RWPE1 (cell line): ENCODE measurements around the gene PNMA8B.
"Not testable (repeated sequence)": the region's sequence is repeated elsewhere in the genome, so short reads cannot be mapped to it uniquely, and the experiment has no call there.

Experiments
- CTCF ChIA-PET: fragments of 350-600 bp; sonication (Branson Sonifier 250); formaldehyde crosslinking; extraction: SDS; loops from one replicate; lab custom pipeline; 2021; lab: Yijun Ruan, JAX
- POLR2A ChIA-PET: fragments of 400-600 bp; formaldehyde crosslinking; extraction: SDS; loops from one replicate; lab custom pipeline; 2020; ENCODE audit warnings: antibody characterized with exemption; ENCODE audit not compliant: low non-redundant PET; lab: Yijun Ruan, JAX
- DNase-seq: peaks from one replicate; pipeline ENCODE4 v3.0.0; 2012; ENCODE audit warnings: low spot score
- H3K27ac ChIP-seq: fragments of 450-650 bp; 2 replicates; pipeline ENCODE4 v1.5.1; 2017
- TF ChIP-seq, protein P1 (sequence below): fragments of 450-650 bp; conservative IDR thresholded peaks from 2 replicates; pipeline ENCODE4 v1.5.1; 2017; ENCODE audit warnings: low read depth, mild to moderate bottlenecking

Gene PNMA8B

DNA sequence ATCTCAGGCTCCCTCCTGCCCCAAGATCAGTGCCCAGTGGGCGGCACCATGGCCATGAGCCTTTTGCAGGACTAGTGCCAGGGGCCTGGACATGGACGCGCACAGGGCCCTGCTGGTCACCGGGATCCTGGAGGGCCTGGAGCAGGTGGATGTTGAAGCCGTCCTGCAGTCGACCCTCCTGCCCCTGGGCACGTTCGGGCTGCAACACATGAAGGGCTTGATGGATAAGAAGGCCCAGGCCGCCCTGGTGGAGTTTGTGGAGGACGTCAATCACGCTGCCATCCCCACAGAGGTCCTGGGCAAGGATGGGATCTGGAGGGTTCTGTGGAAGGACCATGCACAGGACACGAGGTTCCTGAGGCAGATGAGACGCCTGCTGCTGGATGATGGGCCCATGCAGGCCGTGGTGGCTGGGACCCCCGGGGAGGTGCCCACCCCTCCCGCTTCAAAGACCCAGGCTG, 38.0 kb upstream of the PNMA8B start:
- ChIA-PET POLR2A (no interaction called here), CTCF (no interaction called here)
- DNase-seq, result no peak
- TF ChIP-seq, protein P1, sequence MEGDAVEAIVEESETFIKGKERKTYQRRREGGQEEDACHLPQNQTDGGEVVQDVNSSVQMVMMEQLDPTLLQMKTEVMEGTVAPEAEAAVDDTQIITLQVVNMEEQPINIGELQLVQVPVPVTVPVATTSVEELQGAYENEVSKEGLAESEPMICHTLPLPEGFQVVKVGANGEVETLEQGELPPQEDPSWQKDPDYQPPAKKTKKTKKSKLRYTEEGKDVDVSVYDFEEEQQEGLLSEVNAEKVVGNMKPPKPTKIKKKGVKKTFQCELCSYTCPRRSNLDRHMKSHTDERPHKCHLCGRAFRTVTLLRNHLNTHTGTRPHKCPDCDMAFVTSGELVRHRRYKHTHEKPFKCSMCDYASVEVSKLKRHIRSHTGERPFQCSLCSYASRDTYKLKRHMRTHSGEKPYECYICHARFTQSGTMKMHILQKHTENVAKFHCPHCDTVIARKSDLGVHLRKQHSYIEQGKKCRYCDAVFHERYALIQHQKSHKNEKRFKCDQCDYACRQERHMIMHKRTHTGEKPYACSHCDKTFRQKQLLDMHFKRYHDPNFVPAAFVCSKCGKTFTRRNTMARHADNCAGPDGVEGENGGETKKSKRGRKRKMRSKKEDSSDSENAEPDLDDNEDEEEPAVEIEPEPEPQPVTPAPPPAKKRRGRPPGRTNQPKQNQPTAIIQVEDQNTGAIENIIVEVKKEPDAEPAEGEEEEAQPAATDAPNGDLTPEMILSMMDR, result no peak
- H3K27ac ChIP-seq, result no peak overlapping the region

DNA sequence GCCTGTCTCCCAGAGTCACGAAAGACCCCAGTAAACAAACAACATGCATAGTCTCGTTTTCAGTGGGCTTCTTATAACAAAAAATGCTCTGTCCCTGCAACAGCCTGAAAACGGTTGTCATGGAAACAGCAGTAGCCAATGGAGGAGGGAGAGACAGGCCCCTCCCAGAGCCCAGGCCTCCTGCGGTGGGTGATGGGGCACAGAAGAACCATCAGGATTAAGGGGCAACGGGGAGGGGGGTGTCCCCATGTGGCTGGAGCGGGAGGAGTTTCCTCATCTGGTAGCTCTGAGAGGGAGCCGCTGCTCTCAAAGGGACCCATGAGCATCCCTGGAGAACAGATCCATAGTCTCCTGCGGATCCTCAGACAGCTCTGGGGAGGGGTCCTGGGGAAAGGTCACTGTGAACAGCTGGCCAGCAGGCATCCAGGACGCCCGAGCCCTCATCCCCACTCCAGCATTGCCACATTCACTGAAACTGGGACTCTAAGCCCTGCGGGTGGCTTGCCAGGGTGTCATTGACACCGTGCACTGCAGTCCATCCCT, 37.5 kb upstream of the PNMA8B start:
- TF ChIP-seq, protein P1, result no peak
- ChIA-PET POLR2A (no interaction called here), CTCF (no interaction called here)
- H3K27ac ChIP-seq, result no peak overlapping the region
- no peak for DNase-seq

DNA sequence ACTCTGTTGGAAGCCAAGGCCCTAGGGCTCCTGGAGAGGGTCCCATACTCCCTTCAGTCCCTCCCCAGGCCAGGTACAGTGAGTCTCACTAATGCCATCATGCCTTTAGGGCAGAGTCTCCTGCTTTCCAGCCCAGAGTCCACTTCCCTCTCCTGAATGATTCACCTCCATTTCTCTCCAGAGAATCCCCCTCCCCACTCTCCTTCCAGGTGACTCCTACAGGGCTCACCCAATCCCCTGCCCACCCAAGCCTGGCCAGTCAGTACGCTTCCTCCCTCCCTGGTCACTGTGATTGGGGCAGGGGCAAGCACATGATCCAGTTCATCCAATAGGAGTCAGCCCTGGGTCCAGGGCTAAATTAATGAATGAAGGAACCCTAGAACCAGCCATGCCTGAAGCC, 35.0 kb upstream of the PNMA8B start:
- CTCF ChIA-PET, result interaction anchor here (0.7 to 1.6 kb wide), 5 partner anchors 8 to 510 kb away, joined by 3 to 6 read pairs (median 5); no protein-coding TSS in a partner anchor
- POLR2A ChIA-PET, result interaction anchor here (0.6 kb wide), 1 partner anchor 21 kb away, joined by 4 read pairs; no protein-coding TSS in a partner anchor
- DNase-seq, result peak; percentile 59
- TF ChIP-seq, protein P1, result no peak
- H3K27ac ChIP-seq, result no peak overlapping the region; the same call in 1 of the 2 replicates

- ChIA-PET CTCF (interaction anchor here (0.6 to 1.6 kb wide), 9 partner anchors 9 to 668 kb away, joined by 3 to 8 read pairs (median 4); no protein-coding TSS in a partner anchor), POLR2A (interaction anchor here (0.5 kb wide), 1 partner anchor 35 kb away, joined by 3 read pairs; no protein-coding TSS in a partner anchor)
- DNase-seq, result peak; percentile 70
- no peak overlapping the region; the same call in 1 of the 2 replicates for H3K27ac ChIP-seq
- TF ChIP-seq, protein P1, result peak; percentile 88
These were observed 34.2 kb upstream of the PNMA8B start for GRCh38 chr19:46529622-46530451.

- CTCF ChIA-PET, result interaction anchor here (0.5 to 1.6 kb wide), 9 partner anchors 10 to 667 kb away, joined by 3 to 10 read pairs (median 4); no protein-coding TSS in a partner anchor
- no peak overlapping the region for H3K27ac ChIP-seq
- POLR2A ChIA-PET, result no interaction called here
- no peak for DNase-seq
- TF ChIP-seq, protein P1, result no peak
These were observed 33.2 kb upstream of the PNMA8B start for GRCh38 chr19:46528601-46529590.

DNA sequence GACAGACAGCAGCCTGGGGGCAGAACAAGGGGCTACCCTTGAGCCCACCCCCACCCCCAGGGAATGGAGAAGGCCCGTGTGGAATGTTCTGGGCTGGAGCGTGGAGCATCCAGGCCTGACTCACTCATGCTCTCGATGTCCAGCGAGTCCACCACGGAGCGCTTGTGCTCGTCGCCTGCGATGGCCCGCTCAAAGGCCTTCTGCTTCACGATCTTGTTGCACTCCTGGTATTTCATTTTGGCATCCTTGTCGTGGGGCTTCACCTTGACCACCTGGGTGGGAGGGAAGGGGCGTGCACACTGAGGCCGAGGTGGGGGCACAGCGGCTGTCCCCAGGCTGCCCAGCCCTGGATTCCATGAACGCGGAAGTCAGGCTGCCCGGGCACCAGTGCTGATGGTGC, 31.1 kb upstream of the PNMA8B start:
- CTCF ChIA-PET, POLR2A ChIA-PET, DNase-seq, H3K27ac ChIP-seq: not testable (repeated sequence)
